ENCODE results near the gene PRKAG1. TPM values are rescaled to one million over a fixed set of nuclear protein-coding genes. Genes with fewer than 3 reads are reported as not detected.

The PRKAG1 gene
- total and polyA plus RNA-seq, 10 of the 15 experiments (the other 5 are each of a cell fraction or from before 2014, with no cell fraction given) = 44.5 to 91.6 (median 60.9) TPM

DNA sequence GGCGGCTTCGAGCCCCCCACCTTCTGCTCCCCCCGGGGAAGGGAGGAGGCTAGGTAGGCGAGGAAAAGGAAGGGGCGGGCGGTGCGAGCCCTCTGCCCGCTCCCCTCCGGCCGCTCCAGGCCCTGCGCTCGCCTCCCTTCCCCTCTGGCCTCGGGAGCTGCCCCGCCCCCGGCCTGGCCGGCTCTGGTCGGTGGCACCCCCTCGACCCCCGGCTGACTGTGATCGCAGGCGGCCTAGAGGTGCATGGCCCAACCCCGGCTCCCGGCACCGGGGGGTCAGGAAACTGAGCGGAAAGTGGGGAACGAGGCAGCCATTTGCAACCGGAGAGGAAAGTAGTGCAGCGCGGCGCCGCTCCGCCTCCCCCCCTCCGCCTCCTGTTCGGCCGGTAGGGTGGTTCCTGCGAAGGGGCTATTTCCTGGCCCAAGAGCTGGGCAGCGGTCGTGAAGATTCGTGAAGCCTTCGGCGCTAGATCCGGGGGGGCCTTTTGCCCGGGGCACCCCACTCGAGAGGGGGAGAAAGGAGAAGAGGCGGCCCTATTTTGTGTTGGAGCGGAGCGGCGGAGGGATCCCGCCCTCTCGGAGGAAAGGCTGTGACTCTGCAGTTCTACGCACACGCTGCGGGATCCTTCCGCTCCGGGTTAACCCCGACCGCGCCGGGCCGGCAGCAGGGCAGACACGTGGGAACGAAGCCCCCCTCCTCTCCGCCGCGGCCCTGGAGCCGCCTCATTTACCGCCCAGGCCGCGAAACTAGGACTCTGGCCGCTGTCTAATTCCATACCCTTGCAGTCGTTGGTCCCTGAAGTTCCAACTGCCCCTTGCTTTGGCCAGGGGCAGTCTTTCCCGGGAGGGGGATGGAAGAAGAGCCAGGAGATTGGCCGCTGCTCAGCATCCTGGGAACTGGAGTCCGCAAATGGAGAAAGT lies 41.9 kb upstream of the PRKAG1 start, which contains the start of gene KMT2D:
KMT2D (minus strand) TSS at position 558 of the 920 bp plus-strand sequence. CDS start 5,470 bp downstream, outside the sequence.
- FAIRE-seq = peak; percentile 62
- TF ChIP-seq MYC (IDR thresholded peaks at IDR 0.05; ENCODE audit: insufficient read depth, insufficient read length, insufficient replicate concordance, low read length, severe bottlenecking) (peak; percentile 98), YBX1 (IDR thresholded peaks at IDR 0.05) (no peak), CREM (IDR thresholded peaks at IDR 0.05; ENCODE audit: low read depth) (peak; percentile 98), CBX3 (IDR thresholded peaks at IDR 0.05; ENCODE audit: borderline replicate concordance, low read depth) (no peak), RUNX3 (IDR thresholded peaks at IDR 0.05; ENCODE audit: low read length) (peak; percentile 88), NFIC (IDR thresholded peaks at IDR 0.05; ENCODE audit: low read depth, low read length) (peak; percentile 31; the same call in 1 of the 2 replicates), SREBF1 (IDR thresholded peaks at IDR 0.05; ENCODE audit: low read length) (no peak), NFYB (IDR thresholded peaks at IDR 0.05; ENCODE audit: insufficient read depth, low read depth, low read length) (no peak), ZZZ3 (IDR thresholded peaks at IDR 0.05; ENCODE audit: control insufficient read depth, insufficient read length, low read depth) (no peak)
- TF ChIP-seq, protein P1, sequence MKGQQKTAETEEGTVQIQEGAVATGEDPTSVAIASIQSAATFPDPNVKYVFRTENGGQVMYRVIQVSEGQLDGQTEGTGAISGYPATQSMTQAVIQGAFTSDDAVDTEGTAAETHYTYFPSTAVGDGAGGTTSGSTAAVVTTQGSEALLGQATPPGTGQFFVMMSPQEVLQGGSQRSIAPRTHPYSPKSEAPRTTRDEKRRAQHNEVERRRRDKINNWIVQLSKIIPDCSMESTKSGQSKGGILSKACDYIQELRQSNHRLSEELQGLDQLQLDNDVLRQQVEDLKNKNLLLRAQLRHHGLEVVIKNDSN (IDR thresholded peaks at IDR 0.05; ENCODE audit: borderline replicate concordance, extremely low read length, insufficient read depth, low read depth, low read length) = peak; percentile 74
- TF ChIP-seq, protein P2, sequence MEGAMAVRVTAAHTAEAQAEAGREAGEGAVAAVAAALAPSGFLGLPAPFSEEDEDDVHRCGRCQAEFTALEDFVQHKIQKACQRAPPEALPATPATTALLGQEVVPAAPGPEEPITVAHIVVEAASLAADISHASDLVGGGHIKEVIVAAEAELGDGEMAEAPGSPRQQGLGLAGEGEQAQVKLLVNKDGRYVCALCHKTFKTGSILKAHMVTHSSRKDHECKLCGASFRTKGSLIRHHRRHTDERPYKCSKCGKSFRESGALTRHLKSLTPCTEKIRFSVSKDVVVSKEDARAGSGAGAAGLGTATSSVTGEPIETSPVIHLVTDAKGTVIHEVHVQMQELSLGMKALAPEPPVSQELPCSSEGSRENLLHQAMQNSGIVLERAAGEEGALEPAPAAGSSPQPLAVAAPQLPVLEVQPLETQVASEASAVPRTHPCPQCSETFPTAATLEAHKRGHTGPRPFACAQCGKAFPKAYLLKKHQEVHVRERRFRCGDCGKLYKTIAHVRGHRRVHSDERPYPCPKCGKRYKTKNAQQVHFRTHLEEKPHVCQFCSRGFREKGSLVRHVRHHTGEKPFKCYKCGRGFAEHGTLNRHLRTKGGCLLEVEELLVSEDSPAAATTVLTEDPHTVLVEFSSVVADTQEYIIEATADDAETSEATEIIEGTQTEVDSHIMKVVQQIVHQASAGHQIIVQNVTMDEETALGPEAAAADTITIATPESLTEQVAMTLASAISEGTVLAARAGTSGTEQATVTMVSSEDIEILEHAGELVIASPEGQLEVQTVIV (IDR thresholded peaks at IDR 0.05; ENCODE audit: borderline replicate concordance, partially characterized antibody) = peak; percentile 75
- TF ChIP-seq, protein P3, sequence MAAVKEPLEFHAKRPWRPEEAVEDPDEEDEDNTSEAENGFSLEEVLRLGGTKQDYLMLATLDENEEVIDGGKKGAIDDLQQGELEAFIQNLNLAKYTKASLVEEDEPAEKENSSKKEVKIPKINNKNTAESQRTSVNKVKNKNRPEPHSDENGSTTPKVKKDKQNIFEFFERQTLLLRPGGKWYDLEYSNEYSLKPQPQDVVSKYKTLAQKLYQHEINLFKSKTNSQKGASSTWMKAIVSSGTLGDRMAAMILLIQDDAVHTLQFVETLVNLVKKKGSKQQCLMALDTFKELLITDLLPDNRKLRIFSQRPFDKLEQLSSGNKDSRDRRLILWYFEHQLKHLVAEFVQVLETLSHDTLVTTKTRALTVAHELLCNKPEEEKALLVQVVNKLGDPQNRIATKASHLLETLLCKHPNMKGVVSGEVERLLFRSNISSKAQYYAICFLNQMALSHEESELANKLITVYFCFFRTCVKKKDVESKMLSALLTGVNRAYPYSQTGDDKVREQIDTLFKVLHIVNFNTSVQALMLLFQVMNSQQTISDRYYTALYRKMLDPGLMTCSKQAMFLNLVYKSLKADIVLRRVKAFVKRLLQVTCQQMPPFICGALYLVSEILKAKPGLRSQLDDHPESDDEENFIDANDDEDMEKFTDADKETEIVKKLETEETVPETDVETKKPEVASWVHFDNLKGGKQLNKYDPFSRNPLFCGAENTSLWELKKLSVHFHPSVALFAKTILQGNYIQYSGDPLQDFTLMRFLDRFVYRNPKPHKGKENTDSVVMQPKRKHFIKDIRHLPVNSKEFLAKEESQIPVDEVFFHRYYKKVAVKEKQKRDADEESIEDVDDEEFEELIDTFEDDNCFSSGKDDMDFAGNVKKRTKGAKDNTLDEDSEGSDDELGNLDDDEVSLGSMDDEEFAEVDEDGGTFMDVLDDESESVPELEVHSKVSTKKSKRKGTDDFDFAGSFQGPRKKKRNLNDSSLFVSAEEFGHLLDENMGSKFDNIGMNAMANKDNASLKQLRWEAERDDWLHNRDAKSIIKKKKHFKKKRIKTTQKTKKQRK (IDR thresholded peaks at IDR 0.05; ENCODE audit: low read depth, low read length) = no peak

More for the DNA sequence above, 41.9 kb upstream of the PRKAG1 start, which contains the start of gene KMT2D:
- Histone ChIP-seq H4K20me1 (ENCODE audit: control insufficient read depth, insufficient read depth) (peaks cover 10% of the 10 kb centered on the region; the same call in 1 of the 2 replicates), H3K36me3 (ENCODE audit: control insufficient read depth in 2 of 2, insufficient read depth in 2 of 2, low read length in 1 of 2) (no peaks in the 10 kb centered on the region; a peak in 1 of 4 replicates), H3K9ac (ENCODE audit: control insufficient read depth, insufficient read depth, low read length) (peak within 1 kb of the TSS; percentile 98), H3K4me1 (ENCODE audit: control insufficient read depth, insufficient read depth, low read length) (peaks cover 6% of the 10 kb centered on the region), H3K9me3 (replicated peaks; ENCODE audit: control insufficient read depth, insufficient read depth, low read length) (no peaks in the 10 kb centered on the region), H3K4me3 (peak within 1 kb of the TSS; percentile 99), H3K27ac (ENCODE audit: control insufficient read depth, insufficient read depth) (peak within 1 kb of the TSS; percentile 99), H2AFZ (ENCODE audit: control insufficient read depth, low read depth, low read length) (peak within 1 kb of the TSS; percentile 98), H3K27me3 (replicated peaks in 1 of 2; ENCODE audit: control insufficient read depth in 2 of 2, insufficient read depth in 2 of 2, low read length in 1 of 2) (no peaks in the 10 kb centered on the region), H3K4me2 (ENCODE audit: control insufficient read depth, insufficient read depth) (peak within 1 kb of the TSS; percentile 91), H3K79me2 (ENCODE audit: control insufficient read depth, insufficient read depth, low read length) (peaks cover 59% of the 10 kb centered on the region)
- peak; percentile 78 for ATAC-seq
- 1% methylated on average over 61 of the region's 74 CpGs for WGBS (ENCODE audit: insufficient coverage, insufficient replicate concordance, low lambda C conversion rate, missing lambda C conversion rate)
- CTCF ChIA-PET = interaction anchor here (0.5 kb wide), 1 partner anchor 31 kb away, joined by 3 read pairs; no protein-coding TSS in a partner anchor
- BruUV-seq (replicated peaks) = TSS peak; percentile 48
- intact Hi-C loops (cut with micrococcal nuclease; ENCODE audit: unreplicated experiment) (loop anchor here (5.0 kb wide), 1 partner anchor 52 kb away; the partner anchor contains the start of gene LMBR1L), in situ Hi-C loops (cut with MboI) (loop anchor here (10.0 kb wide), 1 partner anchor 174 kb away; no protein-coding TSS in a partner anchor)
- RAD21 ChIA-PET (ENCODE audit: unreplicated experiment) = interaction anchor here (1.0 to 1.2 kb wide), 2 partner anchors 43 to 62 kb away, joined by 3 to 6 read pairs; no protein-coding TSS in a partner anchor
- SMC1A ChIA-PET (ENCODE audit: uncharacterized antibody, unreplicated experiment) = interaction anchor here (1.2 kb wide), 1 partner anchor 42 kb away, joined by 3 read pairs; the partner anchor contains the start of gene PRKAG1
- POLR2A ChIA-PET = interaction anchor here (1.5 to 5.4 kb wide), 2 partner anchors 50 to 71 kb away, joined by 4 to 32 read pairs; partner anchors contain the start of genes LMBR1L and TUBA1B
- DNase-seq (ENCODE audit: low read depth, low spot score) = peak; percentile 59

All from GM12878 (cell line).